ENCODE results near the gene RNF26. TPM values are rescaled to one million over a fixed set of nuclear protein-coding genes. Genes with fewer than 3 reads are reported as not detected.
A peak's percentile ranks its signal among the peaks of the same experiment; 100 is the strongest.

RNF26 gene
- total RNA-seq, 1 experiment from 2014 or later, result 45.6 TPM

DNA sequence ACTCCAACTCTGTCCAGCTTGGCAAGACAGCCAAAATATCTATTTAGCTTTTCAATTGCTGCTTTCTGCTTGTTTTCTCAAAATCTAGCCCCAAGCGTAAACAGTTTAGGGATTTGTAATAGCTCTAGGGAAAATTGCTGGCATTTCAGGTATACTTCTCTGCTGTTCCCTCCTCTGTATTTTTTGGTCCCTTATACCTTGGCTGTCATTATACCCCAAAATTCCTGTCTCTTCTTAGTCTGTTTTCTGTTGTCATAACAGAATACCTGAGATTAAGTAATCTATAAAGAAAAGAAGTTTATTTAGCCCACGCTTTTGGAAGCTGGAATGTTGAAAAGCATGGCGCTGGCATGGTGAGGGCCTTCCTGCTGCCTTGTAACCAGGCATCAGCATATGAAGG, 40.9 kb upstream of the RNF26 start (continued):
- TF ChIP-seq, protein P1, sequence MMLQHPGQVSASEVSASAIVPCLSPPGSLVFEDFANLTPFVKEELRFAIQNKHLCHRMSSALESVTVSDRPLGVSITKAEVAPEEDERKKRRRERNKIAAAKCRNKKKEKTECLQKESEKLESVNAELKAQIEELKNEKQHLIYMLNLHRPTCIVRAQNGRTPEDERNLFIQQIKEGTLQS (IDR thresholded peaks at IDR 0.05), result no peak

DNA sequence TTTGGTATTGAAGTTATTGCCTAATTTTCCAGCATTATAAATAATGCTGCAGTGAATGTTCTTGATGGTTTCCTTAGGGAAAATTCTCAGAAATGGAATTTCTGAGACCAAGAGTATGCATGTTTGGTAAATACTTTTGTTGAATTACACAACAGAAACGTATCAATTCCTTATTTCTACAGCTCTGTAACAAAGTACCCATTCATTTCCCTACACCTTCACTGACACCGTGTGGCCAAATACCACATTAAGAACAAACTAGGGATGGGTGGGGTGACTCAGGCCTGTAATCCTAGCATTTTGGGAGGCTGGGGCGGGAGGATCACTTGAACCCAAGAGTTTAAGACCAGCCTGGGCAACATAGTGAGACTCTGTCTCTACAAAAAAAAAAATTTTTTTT, 39.1 kb upstream of the RNF26 start:
- DNase-seq (ENCODE audit: low read depth, low spot score), result no peak
- peaks cover 0 to 7% of the 10 kb centered on the region in 2 experiments; a peak in 2 of 4 replicates for H3K9me3 ChIP-seq (ENCODE audit: control insufficient read depth in 1 of 2, insufficient read depth in 1 of 2, low read depth in 1 of 2, low read length in 2 of 2)
- intact Hi-C loops (cut with micrococcal nuclease), result loop anchor here (10.0 kb wide), 1 partner anchor 190 kb away; the partner anchor contains the start of genes C2CD2L and DPAGT1
- H3K27me3 ChIP-seq (ENCODE audit: insufficient read depth, low read length), result no peaks in the 10 kb centered on the region
- no peak overlapping the region for H3K9ac ChIP-seq (ENCODE audit: low read length)
- peaks cover 0 to 4% of the 10 kb centered on the region in 2 experiments; a peak in 2 of 4 replicates for H3K4me1 ChIP-seq (ENCODE audit: control insufficient read depth in 1 of 2, insufficient read depth in 2 of 2, low read length in 2 of 2)
- H3K79me2 ChIP-seq (ENCODE audit: insufficient read depth, low read length), result no peaks in the 10 kb centered on the region
- BruUV-seq (replicated peaks), result no TSS peak
- H2AFZ ChIP-seq (ENCODE audit: low read depth, low read length, poor library complexity, severe bottlenecking), result no peak overlapping the region
- no peak overlapping the region for H3K4me3 ChIP-seq (replicated peaks in 1 of 2; ENCODE audit: low read depth in 1 of 2, low read length in 2 of 2)
- ChIA-PET CTCF (interaction anchor here (0.6 to 1.0 kb wide), 5 partner anchors 11 to 200 kb away, joined by 3 to 5 read pairs (median 3); a partner anchor contains a TSS), POLR2A (no interaction called here), RAD21 (ENCODE audit: low non-redundant PET in 1 of 2, low total read pairs in 2 of 2, uncharacterized antibody in 2 of 2, unreplicated experiment in 2 of 2) (no interaction called here)
- peaks cover 16 to 17% of the 10 kb centered on the region in 2 experiments; a peak in 3 of 4 replicates for H3K36me3 ChIP-seq (ENCODE audit: control insufficient read depth in 1 of 2, insufficient read depth in 2 of 2, low read length in 2 of 2)
- ATAC-seq, result peak; percentile 88
- H3K9me2 ChIP-seq (ENCODE audit: insufficient read depth), result no peaks in the 10 kb centered on the region
- H3K27ac ChIP-seq (ENCODE audit: low read depth, low read length), result no peak overlapping the region
- H4K20me1 ChIP-seq (ENCODE audit: insufficient read depth), result no peaks in the 10 kb centered on the region
- TF ChIP-seq, protein P2, sequence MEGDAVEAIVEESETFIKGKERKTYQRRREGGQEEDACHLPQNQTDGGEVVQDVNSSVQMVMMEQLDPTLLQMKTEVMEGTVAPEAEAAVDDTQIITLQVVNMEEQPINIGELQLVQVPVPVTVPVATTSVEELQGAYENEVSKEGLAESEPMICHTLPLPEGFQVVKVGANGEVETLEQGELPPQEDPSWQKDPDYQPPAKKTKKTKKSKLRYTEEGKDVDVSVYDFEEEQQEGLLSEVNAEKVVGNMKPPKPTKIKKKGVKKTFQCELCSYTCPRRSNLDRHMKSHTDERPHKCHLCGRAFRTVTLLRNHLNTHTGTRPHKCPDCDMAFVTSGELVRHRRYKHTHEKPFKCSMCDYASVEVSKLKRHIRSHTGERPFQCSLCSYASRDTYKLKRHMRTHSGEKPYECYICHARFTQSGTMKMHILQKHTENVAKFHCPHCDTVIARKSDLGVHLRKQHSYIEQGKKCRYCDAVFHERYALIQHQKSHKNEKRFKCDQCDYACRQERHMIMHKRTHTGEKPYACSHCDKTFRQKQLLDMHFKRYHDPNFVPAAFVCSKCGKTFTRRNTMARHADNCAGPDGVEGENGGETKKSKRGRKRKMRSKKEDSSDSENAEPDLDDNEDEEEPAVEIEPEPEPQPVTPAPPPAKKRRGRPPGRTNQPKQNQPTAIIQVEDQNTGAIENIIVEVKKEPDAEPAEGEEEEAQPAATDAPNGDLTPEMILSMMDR (IDR thresholded peaks at IDR 0.05 in 2 of 3, conservative IDR thresholded peaks at IDR 0.05 in 1 of 3; ENCODE audit: borderline replicate concordance in 1 of 3, insufficient read depth in 1 of 3, low read depth in 2 of 3, low read length in 2 of 3), result peak in 2 of 3 experiments; percentile 28 to 31; a peak in 2 of 6 replicates
- TF ChIP-seq CEBPB (IDR thresholded peaks at IDR 0.05; ENCODE audit: low read depth) (no peak), RAD21 (IDR thresholded peaks at IDR 0.05; ENCODE audit: low read depth) (peak; percentile 52)
- H3K4me2 ChIP-seq (ENCODE audit: low read length), result no peak overlapping the region

DNA sequence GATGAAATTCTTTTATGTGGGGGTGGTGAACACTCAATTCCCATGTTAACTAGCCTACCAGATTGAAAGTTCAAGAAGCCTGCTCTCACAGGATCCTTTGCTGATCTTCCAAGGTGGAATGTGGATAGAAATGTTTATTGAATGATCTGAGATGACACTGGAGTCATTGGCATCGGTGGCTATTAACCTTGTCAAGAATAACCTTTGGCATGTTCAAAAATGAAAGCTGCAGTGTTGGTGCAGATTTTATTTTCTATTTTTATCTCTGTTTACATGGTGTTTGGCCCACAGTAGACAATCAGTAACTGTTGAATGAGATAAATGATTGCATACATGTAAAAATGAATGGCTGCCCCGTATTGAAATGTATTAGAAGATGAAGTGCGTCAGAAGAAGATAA, 36.4 kb upstream of the RNF26 start:
- no peak overlapping the region for H3K9ac ChIP-seq (ENCODE audit: low read length)
- RAD21 ChIA-PET (ENCODE audit: low non-redundant PET in 1 of 2, low total read pairs in 2 of 2, uncharacterized antibody in 2 of 2, unreplicated experiment in 2 of 2), result no interaction called here
- ATAC-seq, result no peak
- CTCF ChIA-PET, result no interaction called here
- H2AFZ ChIP-seq (ENCODE audit: low read depth, low read length, poor library complexity, severe bottlenecking), result no peak overlapping the region
- no peaks in the 10 kb centered on the region for H3K27me3 ChIP-seq (ENCODE audit: insufficient read depth, low read length)
- H3K27ac ChIP-seq (ENCODE audit: low read depth, low read length), result no peak overlapping the region
- no peak for DNase-seq (ENCODE audit: low read depth, low spot score)
- no peaks in the 10 kb centered on the region for H3K79me2 ChIP-seq (ENCODE audit: insufficient read depth, low read length)
- POLR2A ChIA-PET, result no interaction called here
- H3K9me3 ChIP-seq (ENCODE audit: control insufficient read depth in 1 of 2, insufficient read depth in 1 of 2, low read depth in 1 of 2, low read length in 2 of 2), result no peaks in the 10 kb centered on the region
- H4K20me1 ChIP-seq (ENCODE audit: insufficient read depth), result no peaks in the 10 kb centered on the region
- peaks cover 18 to 34% of the 10 kb centered on the region in 2 experiments for H3K36me3 ChIP-seq (ENCODE audit: control insufficient read depth in 1 of 2, insufficient read depth in 2 of 2, low read length in 2 of 2)
- intact Hi-C loops (cut with micrococcal nuclease), result loop anchor here (10.0 kb wide), 1 partner anchor 193 kb away; the partner anchor contains the start of genes C2CD2L and DPAGT1
- no peaks in the 10 kb centered on the region for H3K9me2 ChIP-seq (ENCODE audit: insufficient read depth)
- H3K4me1 ChIP-seq (ENCODE audit: control insufficient read depth in 1 of 2, insufficient read depth in 2 of 2, low read length in 2 of 2), result peaks cover 0 to 4% of the 10 kb centered on the region in 2 experiments; a peak in 2 of 4 replicates
- TF ChIP-seq TCF7L2 (IDR thresholded peaks at IDR 0.05; ENCODE audit: borderline replicate concordance, extremely low read depth, insufficient read depth, insufficient read length), result no peak
- TF ChIP-seq SRF (IDR thresholded peaks at IDR 0.05; ENCODE audit: low read depth), result no peak
- no peak for TF ChIP-seq RAD21 (IDR thresholded peaks at IDR 0.05; ENCODE audit: low read depth)
- TF ChIP-seq, protein P1 (IDR thresholded peaks at IDR 0.05), result no peak
- TF ChIP-seq POLR2AphosphoS5 (IDR thresholded peaks at IDR 0.05; ENCODE audit: low read depth, low read length), result no peak
- no peak for TF ChIP-seq JUND (IDR thresholded peaks at IDR 0.05)
- H3K4me2 ChIP-seq (ENCODE audit: low read length), result no peak overlapping the region
- BruUV-seq (replicated peaks), result no TSS peak
- H3K4me3 ChIP-seq (replicated peaks in 1 of 2; ENCODE audit: low read depth in 1 of 2, low read length in 2 of 2), result no peak overlapping the region

Data from HCT116 (cell line).